ENCODE data around the gene BCL7A. TPM values are rescaled to one million over a fixed set of nuclear protein-coding genes. Genes with fewer than 3 reads are reported as not detected.

The BCL7A gene
- polyA plus RNA-seq, 3 donors: 0.34 to 0.79 (median 0.56) TPM

DNA sequence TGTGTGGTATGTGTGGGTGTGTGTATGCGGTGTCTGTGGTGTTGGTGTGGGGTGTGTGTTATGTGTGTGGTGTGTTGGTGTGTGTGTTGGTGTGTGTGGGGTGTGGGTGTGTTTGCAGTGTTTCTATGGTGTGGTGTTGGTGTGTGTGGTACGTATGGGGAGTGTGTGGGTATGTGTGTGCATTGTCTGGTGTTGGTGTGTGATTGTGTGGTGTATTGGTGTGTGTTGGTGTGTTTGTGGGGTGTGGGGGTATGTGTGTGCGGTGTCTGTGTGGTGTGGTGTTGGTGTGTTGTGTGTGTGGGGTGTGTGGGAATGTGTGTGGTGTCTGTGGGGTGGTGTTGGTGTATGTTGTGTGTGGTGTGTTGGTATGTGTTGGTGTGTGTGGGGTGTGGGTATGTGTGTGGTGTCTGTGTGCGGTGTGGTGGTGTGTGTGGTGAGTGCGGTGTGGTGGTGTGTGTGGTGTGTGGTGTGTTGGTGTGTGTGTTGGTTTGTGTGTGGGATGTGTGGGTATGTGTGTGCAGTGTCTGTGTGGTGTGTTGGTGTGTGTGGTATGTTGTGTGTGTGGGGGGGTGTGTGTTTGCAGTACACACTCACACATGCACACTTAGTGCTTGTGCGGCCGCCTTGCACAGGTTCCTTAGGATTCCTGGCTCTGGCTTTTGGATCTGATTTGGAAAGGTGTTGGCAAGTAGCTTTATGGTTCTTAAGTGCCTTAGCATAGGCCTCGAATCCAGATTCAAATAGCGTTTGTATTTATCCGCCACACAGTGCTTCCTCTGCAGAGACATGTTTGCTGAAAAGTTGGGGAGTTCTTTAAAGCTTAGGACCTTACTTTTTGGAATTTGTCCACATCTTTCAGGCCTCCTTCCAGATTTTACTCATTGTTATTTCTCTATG, 73.3 kb downstream of the BCL7A start:
- Histone ChIP-seq H3K27ac (ENCODE audit: low read depth in 1 of 2, low read length in 2 of 2) (peak overlapping the region in 1 of 2 donors; percentile 66), H4K20me1 (ENCODE audit: insufficient read depth, low read length) (peaks cover 100% of the 10 kb centered on the region), H3K4me2 (replicated peaks; ENCODE audit: extremely low read depth, low read length, poor library complexity, severe bottlenecking) (no peak overlapping the region), H3K4me3 (replicated peaks in 1 of 3; ENCODE audit: low read depth in 2 of 3, low read length in 3 of 3) (no peak overlapping the region), H3K4me1 (ENCODE audit: control insufficient read depth in 1 of 2, insufficient read depth in 2 of 2, low read length in 2 of 2) (peaks cover 59 to 61% of the 10 kb centered on the region in 2 donors), H3K9ac (ENCODE audit: insufficient read depth, low read length, poor library complexity, severe bottlenecking) (no peak overlapping the region), H3K27me3 (ENCODE audit: control insufficient read depth in 2 of 2, insufficient read depth in 2 of 2, low read length in 2 of 2) (no peaks in the 10 kb centered on the region), H2AFZ (ENCODE audit: insufficient read depth, low read depth, low read length, poor library complexity, severe bottlenecking) (no peak overlapping the region), H3K79me2 (ENCODE audit: insufficient read depth, low read length) (peaks cover 99% of the 10 kb centered on the region), H3K9me3 (replicated peaks in 1 of 2; ENCODE audit: control insufficient read depth in 1 of 2, insufficient read depth in 1 of 2, low read length in 2 of 2) (no peaks in the 10 kb centered on the region), H3K36me3 (replicated peaks in 1 of 2; ENCODE audit: control insufficient read depth in 1 of 2, insufficient read depth in 2 of 2, low read length in 2 of 2) (peaks cover 4 to 16% of the 10 kb centered on the region in 2 donors)
- Mint-ChIP-seq H3K9me3 (no peaks in the 10 kb centered on the region), H3K4me3 (no peak overlapping the region), H3K27ac (no peak overlapping the region), H3K27me3 (ENCODE audit: low read depth in 3 of 3) (no peaks in the 10 kb centered on the region), H3K4me1 (peaks cover 38% of the 10 kb centered on the region), H3K36me3 (peaks cover 9 to 18% of the 10 kb centered on the region in 2 donors)
- TF ChIP-seq, protein P1, sequence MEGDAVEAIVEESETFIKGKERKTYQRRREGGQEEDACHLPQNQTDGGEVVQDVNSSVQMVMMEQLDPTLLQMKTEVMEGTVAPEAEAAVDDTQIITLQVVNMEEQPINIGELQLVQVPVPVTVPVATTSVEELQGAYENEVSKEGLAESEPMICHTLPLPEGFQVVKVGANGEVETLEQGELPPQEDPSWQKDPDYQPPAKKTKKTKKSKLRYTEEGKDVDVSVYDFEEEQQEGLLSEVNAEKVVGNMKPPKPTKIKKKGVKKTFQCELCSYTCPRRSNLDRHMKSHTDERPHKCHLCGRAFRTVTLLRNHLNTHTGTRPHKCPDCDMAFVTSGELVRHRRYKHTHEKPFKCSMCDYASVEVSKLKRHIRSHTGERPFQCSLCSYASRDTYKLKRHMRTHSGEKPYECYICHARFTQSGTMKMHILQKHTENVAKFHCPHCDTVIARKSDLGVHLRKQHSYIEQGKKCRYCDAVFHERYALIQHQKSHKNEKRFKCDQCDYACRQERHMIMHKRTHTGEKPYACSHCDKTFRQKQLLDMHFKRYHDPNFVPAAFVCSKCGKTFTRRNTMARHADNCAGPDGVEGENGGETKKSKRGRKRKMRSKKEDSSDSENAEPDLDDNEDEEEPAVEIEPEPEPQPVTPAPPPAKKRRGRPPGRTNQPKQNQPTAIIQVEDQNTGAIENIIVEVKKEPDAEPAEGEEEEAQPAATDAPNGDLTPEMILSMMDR (IDR thresholded peaks at IDR 0.05): no peak
- WGBS (ENCODE audit: insufficient coverage): 90% methylated on average over 5 of the region's 10 CpGs
- DNase-seq: no peak
- intact Hi-C loops (cut with micrococcal nuclease): no loop called here

DNA sequence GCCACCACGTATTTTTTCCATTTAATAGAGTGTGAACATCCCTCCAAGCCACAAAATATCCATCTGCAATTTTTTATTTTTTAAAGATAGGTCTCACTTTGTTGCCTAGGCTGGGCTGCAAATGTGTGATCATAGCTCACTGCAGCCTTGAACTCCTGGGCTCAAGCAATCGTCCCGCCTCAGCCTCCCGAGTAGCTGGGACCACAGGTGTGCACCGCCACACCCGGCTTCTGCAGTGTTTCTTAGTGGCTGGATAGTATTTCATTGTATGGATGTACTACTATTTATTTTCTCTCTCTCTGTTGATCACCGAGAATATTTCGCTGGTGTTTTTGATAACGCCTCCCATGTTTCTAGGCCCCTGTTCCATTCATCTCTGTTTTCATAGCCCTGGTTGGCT, 74.3 kb downstream of the BCL7A start:
- Mint-ChIP-seq H3K27me3 (ENCODE audit: low read depth in 3 of 3) (no peaks in the 10 kb centered on the region), H3K36me3 (peaks cover 6 to 15% of the 10 kb centered on the region in 2 donors), H3K4me3 (no peak overlapping the region), H3K4me1 (peaks cover 47% of the 10 kb centered on the region), H3K9me3 (no peaks in the 10 kb centered on the region), H3K27ac (peak overlapping the region in 5 of 7 donors; percentile 17 to 62 (median 50))
- Histone ChIP-seq H3K79me2 (ENCODE audit: insufficient read depth, low read length) (peaks cover 99% of the 10 kb centered on the region), H4K20me1 (ENCODE audit: insufficient read depth, low read length) (peaks cover 100% of the 10 kb centered on the region), H3K4me1 (ENCODE audit: control insufficient read depth in 1 of 2, insufficient read depth in 2 of 2, low read length in 2 of 2) (peaks cover 58 to 59% of the 10 kb centered on the region in 2 donors), H3K27me3 (ENCODE audit: control insufficient read depth in 2 of 2, insufficient read depth in 2 of 2, low read length in 2 of 2) (no peaks in the 10 kb centered on the region), H3K36me3 (replicated peaks in 1 of 2; ENCODE audit: control insufficient read depth in 1 of 2, insufficient read depth in 2 of 2, low read length in 2 of 2) (peaks cover 4 to 14% of the 10 kb centered on the region in 2 donors), H3K4me3 (replicated peaks in 1 of 3; ENCODE audit: low read depth in 2 of 3, low read length in 3 of 3) (no peak overlapping the region), H3K27ac (ENCODE audit: low read depth in 1 of 2, low read length in 2 of 2) (no peak overlapping the region), H3K9me3 (replicated peaks in 1 of 2; ENCODE audit: control insufficient read depth in 1 of 2, insufficient read depth in 1 of 2, low read length in 2 of 2) (no peaks in the 10 kb centered on the region), H2AFZ (ENCODE audit: insufficient read depth, low read depth, low read length, poor library complexity, severe bottlenecking) (no peak overlapping the region), H3K9ac (ENCODE audit: insufficient read depth, low read length, poor library complexity, severe bottlenecking) (no peak overlapping the region), H3K4me2 (replicated peaks; ENCODE audit: extremely low read depth, low read length, poor library complexity, severe bottlenecking) (no peak overlapping the region)
- DNase-seq: no peak
- 93% methylated on average over 3 of the region's 9 CpGs for WGBS (ENCODE audit: insufficient coverage)
- TF ChIP-seq, protein P1 (IDR thresholded peaks at IDR 0.05): no peak
- intact Hi-C loops (cut with micrococcal nuclease): no loop called here

Data from CD14-positive monocyte (primary cell).